ENCODE measurements around the gene PHLDB1.
"Not testable (repeated sequence)": the region's sequence is repeated elsewhere in the genome, so short reads cannot be mapped to it uniquely, and the experiment has no call there.

Gene PHLDB1

GRCh38 chr11:118607401-118608359, at the start of gene PHLDB1:
TSS of gene PHLDB1 (plus strand) at chr11:118607615. CDS start at chr11:118613837, 6,222 bp downstream.
- DNase-seq, result no peak

GRCh38 chr11:118560806-118561205, 46.6 kb upstream of the PHLDB1 start:
- DNase-seq, result no peak

- DNase-seq, result no peak
Observed at GRCh38 chr11:118565051-118565450, 42.4 kb upstream of the PHLDB1 start.

GRCh38 chr11:118569670-118570069, 37.7 kb upstream of the PHLDB1 start:
- no peak for DNase-seq

GRCh38 chr11:118570787-118571186, 36.6 kb upstream of the PHLDB1 start:
- DNase-seq, result no peak

GRCh38 chr11:118571701-118572060, 35.7 kb upstream of the PHLDB1 start:
- not testable (repeated sequence) for DNase-seq

GRCh38 chr11:118572061-118572980, 35.1 kb upstream of the PHLDB1 start, which contains the start of gene ARCN1:
TSS of gene ARCN1 (plus strand) at chr11:118572409. CDS start at chr11:118572548, 139 bp downstream.
- peak; percentile 79 for DNase-seq

GRCh38 chr11:118572981-118573550, 34.3 kb upstream of the PHLDB1 start:
- DNase-seq, result no peak

GRCh38 chr11:118574636-118575035, 32.8 kb upstream of the PHLDB1 start:
- no peak for DNase-seq

GRCh38 chr11:118577995-118578394, 29.4 kb upstream of the PHLDB1 start:
- DNase-seq, result not testable (repeated sequence)

- no peak for DNase-seq
Observed at GRCh38 chr11:118581057-118581456, 26.4 kb upstream of the PHLDB1 start.

- DNase-seq, result no peak
Observed at GRCh38 chr11:118587952-118588351, 19.5 kb upstream of the PHLDB1 start.

GRCh38 chr11:118592616-118593367, 14.6 kb upstream of the PHLDB1 start:
- DNase-seq, result no peak

GRCh38 chr11:118594984-118595383, 12.4 kb upstream of the PHLDB1 start:
- not testable (repeated sequence) for DNase-seq

GRCh38 chr11:118596224-118597146, 10.9 kb upstream of the PHLDB1 start:
- no peak for DNase-seq

GRCh38 chr11:118597556-118597955, 9.9 kb upstream of the PHLDB1 start:
- DNase-seq, result no peak

GRCh38 chr11:118602331-118602730, 5.1 kb upstream of the PHLDB1 start:
- DNase-seq, result no peak

- DNase-seq, result not testable (repeated sequence)
Observed at GRCh38 chr11:118603709-118604108, 3.7 kb upstream of the PHLDB1 start.

GRCh38 chr11:118604566-118604965, 2.8 kb upstream of the PHLDB1 start:
- no peak for DNase-seq

GRCh38 chr11:118605116-118605867, 2.1 kb upstream of the PHLDB1 start:
- DNase-seq, result no peak
